OCI-M2 (cell line): Measurements from ENCODE around the gene PCDHGA9.
"Not testable (repeated sequence)": the region's sequence is repeated elsewhere in the genome, so short reads cannot be mapped to it uniquely, and the experiment has no call there.

ENCODE experiments used
- DNase-seq: peaks from one replicate; lab custom pipeline; 2025; ENCODE audit not compliant: unreplicated experiment; lab: John Stamatoyannopoulos, UW

Gene PCDHGA9

GRCh38 chr5:141413540-141414069, 11.0 kb downstream of the PCDHGA9 start:
- DNase-seq = no peak

- DNase-seq = not testable (repeated sequence)
Observed at GRCh38 chr5:141414548-141415274, 12.1 kb downstream of the PCDHGA9 start.

- not testable (repeated sequence) for DNase-seq
Observed at GRCh38 chr5:141415275-141415618, 12.7 kb downstream of the PCDHGA9 start.

GRCh38 chr5:141417494-141418172, 15.1 kb downstream of the PCDHGA9 start, which contains the start of gene PCDHGB7:
Gene PCDHGB7 (plus strand): TSS chr5:141417677. CDS start chr5:141417860, 183 bp downstream.
- not testable (repeated sequence) for DNase-seq

GRCh38 chr5:141419074-141419880, 16.7 kb downstream of the PCDHGA9 start:
- no peak for DNase-seq

GRCh38 chr5:141420855-141421488, 18.4 kb downstream of the PCDHGA9 start, which contains the start of gene PCDHGA11:
Gene PCDHGA11 (plus strand): TSS chr5:141421051. CDS start chr5:141421228, 177 bp downstream.
- no peak for DNase-seq

GRCh38 chr5:141421489-141421855, 18.9 kb downstream of the PCDHGA9 start:
- DNase-seq = no peak

- no peak for DNase-seq
Observed at GRCh38 chr5:141422742-141423291, 20.2 kb downstream of the PCDHGA9 start.

- DNase-seq = no peak
Observed at GRCh38 chr5:141427783-141428426, 25.3 kb downstream of the PCDHGA9 start.

- no peak for DNase-seq
Observed at GRCh38 chr5:141430332-141431113, 27.9 kb downstream of the PCDHGA9 start, which contains the start of gene PCDHGA12. Gene PCDHGA12 (plus strand): TSS chr5:141430507. CDS start chr5:141430760, 253 bp downstream.

GRCh38 chr5:141431286-141431685, 28.7 kb downstream of the PCDHGA9 start:
- no peak for DNase-seq

- not testable (repeated sequence) for DNase-seq
Observed at GRCh38 chr5:141432308-141432707, 29.7 kb downstream of the PCDHGA9 start.

GRCh38 chr5:141432726-141433125, 30.1 kb downstream of the PCDHGA9 start:
- not testable (repeated sequence) for DNase-seq

GRCh38 chr5:141434006-141434405, 31.4 kb downstream of the PCDHGA9 start:
- no peak for DNase-seq

- DNase-seq = no peak
Observed at GRCh38 chr5:141437221-141437620, 34.6 kb downstream of the PCDHGA9 start.

GRCh38 chr5:141439411-141440141, 37.0 kb downstream of the PCDHGA9 start:
- no peak for DNase-seq

- DNase-seq = no peak
Observed at GRCh38 chr5:141440341-141440740, 37.8 kb downstream of the PCDHGA9 start.

GRCh38 chr5:141441571-141442170, 39.1 kb downstream of the PCDHGA9 start:
- DNase-seq = no peak
